OCI-LY3 (cell line): ENCODE measurements around the gene PCNX1.

ENCODE experiments used
- H2AFZ ChIP-seq: fragments of 200-600, 300-600 bp; shearing (Covaris generic); 2 replicates; pipeline ENCODE4 v1.6.0; 2014; ENCODE audit warnings: antibody characterized with exemption, low read depth, low read length
- H3K27ac ChIP-seq: fragments of 200-600, 300-600 bp; sonication (generic); 2 replicates; pipeline ENCODE4 v1.5.1; 2014; ENCODE audit warnings: mild to moderate bottlenecking, low read length, moderate library complexity, mixed read lengths
- H3K27me3 ChIP-seq: fragments of 200-600, 300-600 bp; sonication (generic); 2 replicates; pipeline ENCODE4 v1.6.1; 2014; ENCODE audit warnings: low read depth, low read length, mixed read lengths
- H3K36me3 ChIP-seq: fragments of 200-600, 300-600 bp; sonication (generic); replicated peaks from 2 replicates; pipeline ENCODE3; 2014; ENCODE audit warnings: low read depth, low read length, mixed read lengths
- H3K4me1 ChIP-seq: fragments of 300-600, 200-600 bp; sonication (generic); 2 replicates; pipeline ENCODE4 v1.6.1; 2014; ENCODE audit warnings: low read length, mixed read lengths
- H3K4me2 ChIP-seq: fragments of 200-600, 300-600 bp; sonication (generic); 2 replicates; pipeline ENCODE4 v1.6.1; 2014; ENCODE audit warnings: low read length, mixed read lengths
- H3K4me3 ChIP-seq: fragments of 300-600, 200-600 bp; sonication (generic); 2 replicates; pipeline ENCODE4 v1.5.1; 2014; ENCODE audit warnings: antibody characterized with exemption, mild to moderate bottlenecking, low read length, moderate library complexity
- H3K79me2 ChIP-seq: fragments of 300-600, 200-600 bp; shearing (Covaris generic); 2 replicates; pipeline ENCODE4 v1.6.1; 2014; ENCODE audit warnings: mild to moderate bottlenecking, low read length, mixed read lengths
- H3K9ac ChIP-seq: fragments of 300-600, 200-600 bp; shearing (Covaris generic); 2 replicates; pipeline ENCODE4 v1.6.0; 2014; ENCODE audit warnings: mild to moderate bottlenecking, low read length, moderate library complexity
- H3K9me3 ChIP-seq: fragments of 200-600, 300-600 bp; shearing (Covaris generic); 2 replicates; pipeline ENCODE4 v1.6.1; 2014; ENCODE audit warnings: low read length, mixed read lengths; ENCODE audit not compliant: insufficient read depth
- H4K20me1 ChIP-seq: fragments of 200-600, 300-600 bp; sonication (generic); 2 replicates; pipeline ENCODE4 v1.6.1; 2016; ENCODE audit warnings: low read length, mixed read lengths; ENCODE audit not compliant: insufficient read depth
- CTCF ChIP-seq: fragments of 200-600, 300-600 bp; sonication (generic); IDR thresholded peaks from 2 replicates; pipeline ENCODE4 v1.5.1; 2014; ENCODE audit warnings: antibody characterized with exemption, low read length, low read depth
- EZH2phosphoT487 ChIP-seq: fragments of 200-600 bp; shearing (Covaris generic); IDR thresholded peaks from 2 replicates; pipeline ENCODE4 v1.6.1; 2018; ENCODE audit warnings: antibody characterized with exemption, mixed run types, low read depth

PCNX1 gene

DNA sequence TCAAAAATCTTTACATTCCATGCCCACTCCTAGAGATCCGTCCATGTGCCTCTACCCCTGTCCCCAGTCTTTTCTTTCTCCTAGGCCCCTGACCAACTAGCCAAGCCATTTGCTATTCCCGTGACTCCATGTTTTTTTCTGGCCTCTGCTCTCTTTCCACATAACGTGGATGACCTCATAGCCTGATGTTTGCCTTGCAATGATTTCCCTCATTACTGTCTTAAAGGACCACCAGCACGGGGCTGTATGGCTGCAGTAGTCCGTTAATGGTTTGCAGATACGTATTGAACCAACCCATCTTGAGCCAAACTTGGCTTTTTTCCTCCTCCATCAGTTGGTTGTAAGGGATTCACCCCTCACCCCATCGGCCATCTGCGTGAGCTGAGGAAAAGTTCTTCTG is 226.0 kb downstream of the PCNX1 start:
- no peaks in the 10 kb centered on the region for H3K36me3 ChIP-seq
- H3K79me2 ChIP-seq: no peaks in the 10 kb centered on the region
- no peak overlapping the region for H3K4me2 ChIP-seq
- peaks cover 29% of the 10 kb centered on the region for H3K4me1 ChIP-seq
- H3K9ac ChIP-seq: no peak overlapping the region
- TF ChIP-seq CTCF: no peak
- no peak for TF ChIP-seq EZH2phosphoT487
- H3K9me3 ChIP-seq: no peaks in the 10 kb centered on the region
- no peaks in the 10 kb centered on the region for H4K20me1 ChIP-seq
- no peaks in the 10 kb centered on the region for H3K27me3 ChIP-seq
- no peak overlapping the region for H2AFZ ChIP-seq
- no peak overlapping the region for H3K4me3 ChIP-seq
- H3K27ac ChIP-seq: no peak overlapping the region

DNA sequence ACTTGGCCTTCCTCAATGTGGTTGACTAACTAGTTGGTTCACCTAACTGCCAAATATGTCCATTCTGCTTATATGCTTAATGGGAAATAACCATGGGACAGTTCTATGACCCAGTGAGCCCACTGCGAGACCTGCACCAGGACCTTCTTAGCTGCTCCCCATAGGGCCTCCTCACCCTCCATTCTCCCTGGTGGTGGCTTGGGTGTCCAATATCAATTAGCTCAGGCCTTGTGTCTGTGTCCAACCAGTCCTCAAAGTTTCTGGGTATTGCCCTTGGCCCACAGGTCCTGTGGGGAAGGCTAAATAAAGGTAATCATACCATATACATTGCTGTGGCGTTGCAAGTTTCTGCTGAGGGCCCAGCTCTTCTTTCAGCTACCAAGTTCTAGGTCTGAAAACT is 228.2 kb downstream of the PCNX1 start:
- Histone ChIP-seq H3K4me3 (no peak overlapping the region), H3K9ac (no peak overlapping the region), H3K27me3 (no peaks in the 10 kb centered on the region), H2AFZ (no peak overlapping the region), H3K4me2 (no peak overlapping the region), H3K27ac (no peak overlapping the region), H3K36me3 (no peaks in the 10 kb centered on the region), H3K4me1 (peaks cover 35% of the 10 kb centered on the region), H3K79me2 (no peaks in the 10 kb centered on the region), H4K20me1 (no peaks in the 10 kb centered on the region), H3K9me3 (no peaks in the 10 kb centered on the region)
- TF ChIP-seq EZH2phosphoT487 (no peak), CTCF (no peak)

GRCh38 chr14:71135911-71136310 is 228.7 kb downstream of the PCNX1 start:
- H3K9me3 ChIP-seq: no peaks in the 10 kb centered on the region
- H3K27me3 ChIP-seq: no peaks in the 10 kb centered on the region
- H3K9ac ChIP-seq: no peak overlapping the region
- no peak for TF ChIP-seq CTCF
- TF ChIP-seq EZH2phosphoT487: no peak
- no peaks in the 10 kb centered on the region for H3K36me3 ChIP-seq
- H3K4me1 ChIP-seq: peaks cover 34% of the 10 kb centered on the region
- H3K4me3 ChIP-seq: no peak overlapping the region
- H2AFZ ChIP-seq: no peak overlapping the region; the same call in 1 of the 2 replicates
- no peaks in the 10 kb centered on the region for H3K79me2 ChIP-seq
- no peak overlapping the region for H3K4me2 ChIP-seq
- H3K27ac ChIP-seq: no peak overlapping the region
- no peaks in the 10 kb centered on the region for H4K20me1 ChIP-seq

DNA sequence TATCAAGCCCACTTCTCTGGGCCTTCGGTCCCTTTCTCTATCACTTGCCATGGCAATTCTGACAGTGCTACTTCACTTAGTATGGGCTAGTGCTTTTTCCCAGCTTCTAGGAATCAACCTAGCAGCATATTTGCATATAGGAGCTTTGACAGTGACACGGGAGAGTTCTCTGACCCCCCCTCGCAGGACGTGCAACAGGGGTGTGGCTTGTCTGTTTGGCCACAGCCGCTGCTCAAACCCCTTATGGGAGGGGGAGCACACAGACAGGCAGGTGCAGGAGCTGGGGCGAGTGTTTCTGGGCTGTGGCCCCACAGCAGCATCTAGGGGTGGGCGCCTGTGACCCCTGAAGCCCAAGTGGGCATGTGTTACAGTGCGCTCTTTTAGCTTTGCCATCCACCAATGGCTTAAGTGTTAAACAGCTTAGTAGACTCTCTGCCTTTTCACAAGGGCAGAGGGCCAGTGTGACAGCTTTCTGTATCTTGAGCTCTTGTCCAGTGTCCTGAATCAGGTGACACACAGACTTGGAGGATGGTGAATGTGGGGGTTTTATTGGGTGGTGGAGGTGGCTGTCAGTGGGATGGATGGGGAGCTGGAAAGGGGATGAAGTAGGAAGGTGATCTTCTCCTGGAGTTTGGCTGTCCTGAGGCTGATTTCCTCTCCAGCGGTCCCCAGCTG is 229.3 kb downstream of the PCNX1 start:
- Histone ChIP-seq H3K36me3 (no peaks in the 10 kb centered on the region), H2AFZ (no peak overlapping the region), H4K20me1 (no peaks in the 10 kb centered on the region), H3K27me3 (no peaks in the 10 kb centered on the region), H3K9me3 (no peaks in the 10 kb centered on the region), H3K4me2 (no peak overlapping the region), H3K9ac (no peak overlapping the region), H3K4me3 (no peak overlapping the region), H3K27ac (no peak overlapping the region), H3K79me2 (no peaks in the 10 kb centered on the region), H3K4me1 (peaks cover 32% of the 10 kb centered on the region)
- TF ChIP-seq EZH2phosphoT487: no peak
- no peak for TF ChIP-seq CTCF
